ENCODE results near the gene SHC3.

The SHC3 gene

DNA sequence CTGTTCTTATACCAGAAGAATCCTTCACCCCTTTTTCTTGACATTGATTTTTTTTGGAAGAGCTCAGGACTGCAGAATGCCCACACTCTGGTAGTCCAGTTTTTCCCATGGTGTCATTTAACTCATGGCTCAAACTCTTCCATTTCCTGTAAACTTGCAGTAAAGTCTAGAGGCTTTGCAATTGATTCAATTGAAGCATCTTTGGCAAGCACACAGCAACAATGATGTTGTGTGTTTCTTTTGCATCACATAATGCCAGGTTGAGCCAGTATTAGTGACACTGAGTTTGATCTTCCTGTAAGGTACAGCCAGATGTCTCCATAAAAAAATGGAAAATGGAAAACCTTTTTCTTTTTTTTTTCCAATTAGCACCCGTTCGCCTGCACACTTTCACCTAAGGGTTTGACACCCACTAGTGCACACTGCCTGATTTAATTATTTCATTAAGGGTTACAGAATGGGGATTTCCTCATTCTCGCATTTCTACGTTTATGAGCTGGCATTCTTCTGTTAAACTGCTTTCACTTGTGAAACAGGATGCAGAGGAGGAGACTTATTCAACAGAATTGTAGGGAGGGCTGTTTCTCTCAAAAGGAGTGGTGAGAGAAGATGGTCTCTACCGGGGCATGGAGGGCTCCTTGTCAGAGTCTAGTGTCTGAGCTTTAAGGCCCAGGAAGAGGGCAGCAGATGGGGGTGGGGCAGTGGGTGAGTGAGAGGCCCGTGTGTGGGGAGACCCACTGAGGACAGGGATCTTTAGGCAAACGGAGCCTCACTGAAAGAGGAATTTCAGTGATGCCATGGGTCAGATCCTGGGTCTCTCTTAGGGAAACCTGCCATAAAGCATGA is 189.6 kb downstream of the SHC3 start:
- DNase-seq (ENCODE audit: low read depth in 2 of 2, low spot score in 1 of 2): no peak

- DNase-seq (ENCODE audit: low read depth in 2 of 2, low spot score in 1 of 2): no peak
Measured at GRCh38 chr9:88987661-88988060, 191.0 kb downstream of the SHC3 start.

- DNase-seq (ENCODE audit: low read depth in 2 of 2, low spot score in 1 of 2): no peak
Measured at GRCh38 chr9:88986776-88987175, 191.8 kb downstream of the SHC3 start.

DNA sequence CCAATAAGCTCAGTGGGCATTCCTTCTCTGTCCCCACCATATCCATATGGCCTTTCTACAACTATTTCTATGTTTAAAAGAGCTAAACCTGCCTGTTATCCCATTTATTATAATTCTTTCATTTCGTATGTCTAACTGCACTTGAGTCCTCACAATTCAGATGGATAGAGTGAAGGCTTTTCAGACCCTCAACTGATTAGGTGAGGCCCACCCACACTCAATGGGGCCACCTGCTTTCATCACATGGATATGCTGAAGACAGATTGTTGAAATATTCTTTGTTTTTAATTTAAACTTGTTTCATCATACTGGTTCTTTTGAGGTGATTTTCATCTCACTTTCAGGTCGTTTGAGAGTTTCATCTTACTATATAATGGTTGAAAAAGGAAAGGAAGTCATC is 193.0 kb downstream of the SHC3 start:
- DNase-seq (ENCODE audit: low read depth in 2 of 2, low spot score in 1 of 2): no peak

DNA sequence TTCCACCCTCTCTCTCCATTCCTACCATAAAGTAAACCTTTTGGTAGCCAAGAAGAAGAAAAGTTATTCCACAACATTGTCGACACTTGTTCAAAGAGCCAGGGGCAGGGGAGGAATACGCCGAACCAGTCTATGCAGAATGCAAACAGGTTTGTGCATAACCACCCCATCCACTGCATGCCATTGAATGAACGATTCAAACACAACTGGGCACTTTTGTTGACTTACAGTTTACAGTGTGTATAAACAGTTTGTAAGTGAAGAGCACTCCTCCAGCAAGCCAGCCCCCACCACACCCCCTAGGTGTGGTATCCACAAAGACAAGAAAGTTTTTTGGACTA is 194.1 kb downstream of the SHC3 start:
- no peak for DNase-seq (ENCODE audit: low read depth in 2 of 2, low spot score in 1 of 2)

- DNase-seq (ENCODE audit: low read depth in 2 of 2, low spot score in 1 of 2): no peak
Measured at GRCh38 chr9:88983865-88984542, 194.6 kb downstream of the SHC3 start.

GRCh38 chr9:88980740-88981203 is 197.8 kb downstream of the SHC3 start:
- DNase-seq (ENCODE audit: low read depth in 2 of 2, low spot score in 1 of 2): no peak

GRCh38 chr9:88979791-88980190 is 198.8 kb downstream of the SHC3 start:
- DNase-seq (ENCODE audit: low read depth in 2 of 2, low spot score in 1 of 2): no peak

DNA sequence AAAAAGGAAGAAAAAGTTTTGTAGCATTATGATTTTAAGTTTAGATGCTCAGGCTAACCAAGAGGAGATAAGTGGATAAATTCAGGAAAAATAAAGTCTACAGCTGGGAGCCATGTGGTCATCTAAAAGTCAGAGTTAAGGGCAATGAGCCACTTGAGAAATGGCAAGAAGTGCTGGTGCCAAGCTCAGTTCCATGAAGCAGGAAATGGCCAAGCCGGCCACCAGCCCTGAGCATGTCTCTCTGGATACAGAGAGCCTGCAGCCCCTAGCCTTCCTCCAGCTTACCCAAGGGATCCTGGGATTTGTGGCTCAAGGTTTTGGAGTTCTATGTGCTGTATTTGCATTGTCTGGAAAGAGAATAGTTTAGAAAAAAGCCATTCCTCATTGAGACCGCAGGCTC is 199.6 kb downstream of the SHC3 start:
- no peak for DNase-seq (ENCODE audit: low read depth in 2 of 2, low spot score in 1 of 2)

- DNase-seq (ENCODE audit: low read depth in 2 of 2, low spot score in 1 of 2): no peak
Measured at GRCh38 chr9:88978034-88978433, 200.6 kb downstream of the SHC3 start.

DNA sequence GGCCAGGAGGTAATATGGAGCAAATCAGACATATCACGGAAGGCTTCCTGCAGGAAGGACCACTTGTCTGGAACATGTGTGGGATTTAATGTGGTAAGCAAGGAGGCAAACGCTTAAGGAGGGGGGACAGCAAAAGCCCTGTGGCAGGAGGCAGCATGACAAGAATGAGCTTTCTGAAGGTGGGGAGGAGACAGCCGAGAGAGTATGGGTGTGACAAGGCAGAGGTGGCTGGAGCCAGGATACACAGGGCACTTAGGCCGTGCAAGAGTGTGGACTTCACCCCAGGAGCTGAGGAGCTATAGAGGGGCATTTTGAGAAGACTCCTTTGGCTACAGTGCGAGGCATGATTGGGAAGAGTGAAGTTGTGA is 201.7 kb downstream of the SHC3 start:
- DNase-seq (ENCODE audit: low read depth in 2 of 2, low spot score in 1 of 2): no peak

DNA sequence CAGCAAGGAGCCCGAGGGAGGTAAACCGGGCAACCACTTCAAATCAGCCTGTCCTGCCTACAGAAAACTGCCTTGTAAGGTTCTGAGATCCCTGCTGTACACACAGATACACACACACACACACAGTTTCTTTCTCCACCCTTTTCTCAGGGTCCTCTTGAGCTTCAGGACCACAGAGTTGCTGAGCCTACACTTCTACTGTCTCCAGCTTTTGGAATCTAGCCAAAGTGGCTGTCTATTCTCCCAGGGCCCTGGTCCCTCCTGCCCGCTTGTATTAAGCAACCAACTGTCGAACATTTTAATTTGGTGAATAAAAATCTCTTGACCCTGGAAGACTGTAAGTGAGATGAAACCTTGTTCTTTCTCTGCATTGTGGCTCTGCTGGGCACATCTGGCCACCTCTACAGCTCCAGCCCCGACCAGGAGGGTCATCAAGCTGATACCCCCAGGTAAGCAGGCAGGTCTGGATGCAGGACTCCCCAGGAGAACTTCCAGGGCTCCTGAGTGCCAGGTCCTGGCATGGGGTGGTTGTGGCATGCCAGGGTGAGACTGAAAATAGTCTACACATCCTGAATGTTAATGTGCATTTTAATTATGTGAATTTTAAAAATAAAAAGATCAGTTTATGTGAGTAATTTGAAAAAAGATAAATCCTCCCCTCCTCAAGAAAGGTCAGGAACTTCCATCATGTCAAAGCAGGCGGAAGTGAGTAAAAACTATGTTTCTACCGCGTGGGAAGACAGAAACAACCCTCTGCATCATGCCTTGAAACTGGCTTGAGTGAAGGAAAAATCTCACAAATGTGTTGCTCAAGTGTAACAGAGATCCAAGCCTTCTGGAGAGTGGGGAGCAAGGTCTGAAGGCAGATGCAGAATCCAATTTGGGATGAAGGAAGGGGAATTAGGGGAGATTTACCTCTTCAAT is 202.4 kb downstream of the SHC3 start:
- no peak for DNase-seq (ENCODE audit: low read depth in 2 of 2, low spot score in 1 of 2)

DNA sequence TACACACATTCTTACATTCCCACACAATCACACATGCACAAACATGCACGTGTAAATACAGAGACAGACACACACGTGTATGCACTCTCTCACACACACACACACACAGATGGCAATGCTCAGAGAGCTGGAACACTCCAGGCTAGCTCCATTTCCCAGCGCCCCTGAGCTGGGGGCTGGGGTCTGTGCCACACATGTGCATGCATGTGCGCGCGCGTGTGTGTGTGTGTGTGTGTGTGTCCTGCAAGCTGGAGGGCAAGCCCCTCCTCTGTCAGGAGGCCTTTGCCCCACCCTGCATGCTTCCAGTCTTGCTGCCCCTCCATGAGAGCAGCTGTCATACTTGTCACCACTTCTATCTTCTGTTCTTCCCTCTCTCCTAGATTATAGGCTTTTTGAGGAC is 204.0 kb downstream of the SHC3 start:
- no peak for DNase-seq (ENCODE audit: low read depth in 2 of 2, low spot score in 1 of 2)

DNA sequence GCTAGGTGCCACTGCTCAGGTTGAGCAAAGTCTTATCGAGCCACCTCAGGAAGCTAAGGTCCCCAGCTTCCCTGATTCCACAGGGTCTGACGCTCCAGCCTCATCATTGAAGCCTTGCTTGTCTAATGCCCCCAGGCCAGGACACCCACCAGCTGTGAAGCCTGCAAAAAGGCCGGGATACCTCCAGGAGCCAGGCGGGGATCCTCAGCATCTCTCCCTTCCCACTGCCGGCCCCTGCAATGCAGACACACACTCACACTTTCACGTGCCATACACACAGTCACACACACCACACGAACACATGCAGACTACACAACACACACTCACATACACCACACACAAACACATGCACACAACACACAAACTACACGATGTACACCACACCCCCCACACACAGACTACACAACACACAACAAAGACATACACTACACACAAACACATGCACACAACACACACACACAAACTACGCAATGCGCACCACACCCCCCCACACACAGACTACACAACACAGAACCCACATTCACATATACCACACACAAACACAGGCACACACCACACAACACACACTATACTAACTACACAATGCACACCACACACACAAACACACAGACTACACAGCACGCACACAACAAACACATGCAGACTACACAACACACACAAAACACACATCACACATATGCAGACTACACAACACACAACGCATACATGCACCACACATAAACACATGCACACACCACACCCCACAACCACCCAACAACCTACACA is 205.2 kb downstream of the SHC3 start:
- DNase-seq (ENCODE audit: low read depth in 2 of 2, low spot score in 1 of 2): no peak

DNA sequence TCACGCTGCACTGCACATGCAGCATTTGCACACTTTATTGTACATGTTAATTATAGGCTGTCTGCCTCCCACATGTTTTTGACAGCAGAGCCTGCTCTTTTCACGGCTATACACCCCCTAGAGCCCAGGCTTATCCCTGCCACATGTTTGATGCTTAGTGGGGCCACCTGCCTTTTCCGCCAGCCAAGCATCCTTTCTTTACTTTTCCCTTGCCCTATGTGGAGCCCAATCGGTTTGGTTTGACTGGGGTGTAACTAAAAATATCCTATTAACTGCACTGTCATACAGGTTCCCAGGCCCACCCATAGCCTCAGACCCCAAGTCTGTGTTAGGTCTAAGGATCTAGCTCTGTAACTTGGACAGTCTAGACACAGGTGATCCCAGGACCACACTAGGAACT is 206.2 kb downstream of the SHC3 start:
- no peak for DNase-seq (ENCODE audit: low read depth in 2 of 2, low spot score in 1 of 2)

DNA sequence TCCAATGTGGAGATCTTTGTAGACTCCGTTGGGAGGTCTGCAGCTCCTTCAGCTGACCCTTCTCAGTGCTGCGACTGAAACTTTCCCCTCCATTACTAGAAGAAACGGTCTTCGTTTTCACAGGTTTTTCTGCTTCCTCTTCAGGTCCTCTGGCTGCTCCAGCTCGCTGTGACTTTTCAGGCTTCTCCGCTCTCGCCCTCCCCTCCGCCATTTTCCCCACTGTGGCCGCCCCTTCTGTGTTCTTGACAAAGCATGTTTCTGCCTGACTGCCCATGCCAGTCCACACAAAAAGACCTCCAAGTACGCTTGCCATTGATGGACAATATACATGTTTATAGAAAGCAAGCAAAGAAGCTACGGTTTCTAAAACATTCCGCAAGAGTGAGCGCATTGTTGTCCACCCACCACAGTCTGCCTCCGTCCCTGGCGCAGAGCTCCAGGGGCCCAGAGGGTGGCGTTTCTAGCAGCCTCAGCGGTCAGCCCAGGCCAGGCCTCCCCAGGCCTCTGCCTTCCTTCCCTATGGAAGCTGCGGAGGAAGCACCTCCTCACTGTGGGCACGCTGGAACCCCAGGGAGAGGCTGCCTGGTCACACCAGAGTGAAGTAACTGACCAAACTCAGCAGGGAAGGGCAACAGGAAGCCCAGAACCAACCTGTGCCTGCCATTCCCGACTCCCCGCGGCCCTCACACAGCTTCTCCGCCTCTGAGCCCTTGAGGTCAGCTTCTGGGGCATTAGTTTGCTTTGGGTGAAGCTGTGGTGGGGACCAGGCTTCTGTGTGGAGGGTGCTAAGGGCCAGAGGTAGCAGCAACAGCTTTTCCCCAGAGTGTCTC is 207.3 kb downstream of the SHC3 start:
- DNase-seq (ENCODE audit: low read depth in 2 of 2, low spot score in 1 of 2): no peak

- DNase-seq (ENCODE audit: low read depth in 2 of 2, low spot score in 1 of 2): no peak
Measured at GRCh38 chr9:88969646-88970373, 208.8 kb downstream of the SHC3 start.

DNA sequence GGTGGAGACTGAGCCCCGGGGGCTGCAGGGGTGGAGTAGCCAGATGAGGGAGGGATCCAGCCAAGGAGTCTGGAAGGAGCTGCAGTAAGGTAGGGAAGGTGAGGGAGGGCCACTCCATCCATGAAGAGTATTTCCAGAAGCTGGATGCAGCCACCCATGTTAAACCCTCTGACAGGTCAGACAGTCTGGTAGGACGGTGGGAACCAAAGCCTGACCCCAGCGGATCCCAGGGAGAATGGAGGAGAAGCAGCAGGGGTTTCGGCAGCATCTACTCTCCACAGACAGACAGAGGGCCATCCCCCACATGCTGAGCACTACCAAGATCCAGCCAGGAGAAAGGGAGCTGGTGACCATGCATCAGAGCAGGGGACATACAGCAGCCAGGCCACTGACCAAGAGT is 209.8 kb downstream of the SHC3 start:
- DNase-seq (ENCODE audit: low read depth in 2 of 2, low spot score in 1 of 2): no peak

- DNase-seq (ENCODE audit: low read depth in 2 of 2, low spot score in 1 of 2): no peak
Measured at GRCh38 chr9:88966894-88967676, 211.5 kb downstream of the SHC3 start.

All from stimulated activated CD8-positive, alpha-beta memory T cell treated with anti-CD3 and anti-CD28 coated beads, Interleukin-4, amount 100 ng/mL, for 1 hour (primary cell).